ENCODE measurements around the gene CARD9. TPM values are rescaled to one million over a fixed set of nuclear protein-coding genes. Genes with fewer than 3 reads are reported as not detected.

The CARD9 gene
- total RNA-seq, 1 experiment from 2014 or later: 2.9 TPM

DNA sequence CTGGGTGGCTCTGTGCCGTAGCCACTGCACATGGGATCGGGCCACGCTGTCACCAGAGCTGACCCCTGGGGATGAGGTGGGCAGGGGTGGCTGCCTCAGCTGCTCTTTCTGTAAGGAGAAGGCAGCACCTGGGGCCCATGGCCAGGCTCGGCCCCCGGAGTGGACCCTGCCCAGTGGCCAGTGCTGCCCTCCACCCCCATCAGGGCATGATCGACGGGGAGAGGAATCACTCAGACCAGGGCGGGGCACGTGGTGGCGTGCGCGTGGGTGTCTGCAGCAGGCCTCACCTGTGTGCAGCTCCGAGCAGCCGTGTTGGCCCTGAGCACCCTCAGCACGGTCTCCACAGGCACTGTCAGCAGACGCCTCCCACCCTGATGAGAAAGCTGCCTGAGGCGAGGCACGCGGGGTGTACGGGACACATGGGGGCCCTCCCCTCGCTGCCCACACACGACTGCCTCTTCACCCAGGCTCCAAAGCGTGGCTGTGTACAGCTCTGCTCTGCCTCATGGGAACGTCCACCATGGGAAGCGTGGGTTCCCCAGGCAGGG lies 8.6 kb upstream of the CARD9 start:
- Histone ChIP-seq H3K27ac (ENCODE audit: low read length) (no peak overlapping the region), H3K4me2 (ENCODE audit: low read depth, low read length, poor library complexity, severe bottlenecking) (no peak overlapping the region), H3K9me2 (replicated peaks; ENCODE audit: insufficient read depth, low read length) (no peaks in the 10 kb centered on the region), H3K79me2 (ENCODE audit: low read length) (no peaks in the 10 kb centered on the region), H4K20me1 (ENCODE audit: insufficient read depth, low read depth, low read length) (0 out of 2 replicates have a peak, but pooled peaks cover 5% of the 10 kb centered on the region), H3K9me3 (ENCODE audit: low read length) (no peaks in the 10 kb centered on the region), H2AFZ (ENCODE audit: low read length) (no peak overlapping the region), H3K27me3 (ENCODE audit: low read length) (no peaks in the 10 kb centered on the region), H3K9ac (ENCODE audit: low read length) (no peak overlapping the region), H3K4me1 (ENCODE audit: low read length) (no peaks in the 10 kb centered on the region), H3K4me3 (ENCODE audit: low read length) (no peak overlapping the region), H3K36me3 (ENCODE audit: insufficient read depth, low read length) (peaks cover 9% of the 10 kb centered on the region; the same call in 1 of the 2 replicates)
- DNase-seq: no peak

DNA sequence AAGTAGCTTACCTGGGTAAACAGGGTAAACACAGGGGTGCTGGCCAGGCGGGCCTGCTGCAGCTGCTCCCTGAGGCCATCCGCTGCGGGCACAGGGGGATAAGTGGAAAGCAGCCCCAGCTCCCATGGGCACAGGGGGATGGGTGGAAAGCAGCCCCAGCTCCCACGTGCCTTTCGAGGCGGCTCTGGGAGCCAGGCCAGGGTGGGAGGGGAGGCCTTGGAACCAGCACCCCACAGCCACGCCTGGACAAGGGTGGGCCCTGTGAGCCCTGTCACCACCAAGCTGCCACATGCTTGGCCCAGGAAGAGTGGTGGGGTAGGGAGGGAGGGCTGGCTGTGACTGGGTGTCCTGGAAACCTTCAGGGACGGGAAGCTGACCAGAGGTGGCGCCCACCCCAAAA lies 7.8 kb upstream of the CARD9 start:
- Histone ChIP-seq H2AFZ (ENCODE audit: low read length) (no peak overlapping the region), H3K4me3 (ENCODE audit: low read length) (no peak overlapping the region), H3K9me3 (ENCODE audit: low read length) (no peaks in the 10 kb centered on the region), H3K9me2 (replicated peaks; ENCODE audit: insufficient read depth, low read length) (no peaks in the 10 kb centered on the region), H3K4me2 (ENCODE audit: low read depth, low read length, poor library complexity, severe bottlenecking) (no peak overlapping the region), H3K27me3 (ENCODE audit: low read length) (no peaks in the 10 kb centered on the region), H4K20me1 (ENCODE audit: insufficient read depth, low read depth, low read length) (0 out of 2 replicates have a peak, but pooled peaks cover 5% of the 10 kb centered on the region), H3K4me1 (ENCODE audit: low read length) (no peaks in the 10 kb centered on the region), H3K79me2 (ENCODE audit: low read length) (no peaks in the 10 kb centered on the region), H3K27ac (ENCODE audit: low read length) (no peak overlapping the region), H3K9ac (ENCODE audit: low read length) (no peak overlapping the region), H3K36me3 (ENCODE audit: insufficient read depth, low read length) (peaks cover 9% of the 10 kb centered on the region; the same call in 1 of the 2 replicates)
- no peak for DNase-seq

DNA sequence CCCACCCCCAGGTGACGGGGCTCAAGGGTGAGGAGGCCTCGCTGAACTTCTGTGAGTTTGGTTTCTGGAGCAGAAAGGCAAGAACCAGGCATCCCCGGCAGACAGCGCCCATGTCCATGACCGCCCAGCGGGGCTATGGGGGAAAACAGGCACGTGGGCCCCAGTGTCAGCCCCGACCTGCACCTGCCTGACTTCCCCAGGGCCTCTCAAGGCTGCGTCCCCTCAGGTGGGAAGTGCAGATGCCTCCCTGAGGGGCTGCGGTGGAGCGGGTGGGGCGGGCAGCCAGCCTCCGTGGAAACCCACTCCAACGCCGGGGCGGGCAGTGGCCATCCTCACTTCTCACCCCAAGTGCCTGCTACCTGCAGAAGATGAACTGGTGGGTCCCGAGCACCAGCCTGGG lies 6.9 kb upstream of the CARD9 start:
- H3K9me3 ChIP-seq (ENCODE audit: low read length): no peaks in the 10 kb centered on the region
- no peaks in the 10 kb centered on the region for H4K20me1 ChIP-seq (ENCODE audit: insufficient read depth, low read depth, low read length)
- no peaks in the 10 kb centered on the region for H3K4me1 ChIP-seq (ENCODE audit: low read length)
- no peak overlapping the region for H3K4me2 ChIP-seq (ENCODE audit: low read depth, low read length, poor library complexity, severe bottlenecking)
- no peak overlapping the region for H3K27ac ChIP-seq (ENCODE audit: low read length)
- no peaks in the 10 kb centered on the region for H3K27me3 ChIP-seq (ENCODE audit: low read length)
- no peaks in the 10 kb centered on the region for H3K79me2 ChIP-seq (ENCODE audit: low read length)
- H2AFZ ChIP-seq (ENCODE audit: low read length): no peak overlapping the region
- no peak for DNase-seq
- H3K9me2 ChIP-seq (replicated peaks; ENCODE audit: insufficient read depth, low read length): no peaks in the 10 kb centered on the region
- no peak overlapping the region for H3K9ac ChIP-seq (ENCODE audit: low read length)
- peaks cover 4% of the 10 kb centered on the region; the same call in 1 of the 2 replicates for H3K36me3 ChIP-seq (ENCODE audit: insufficient read depth, low read length)
- H3K4me3 ChIP-seq (ENCODE audit: low read length): no peak overlapping the region

DNA sequence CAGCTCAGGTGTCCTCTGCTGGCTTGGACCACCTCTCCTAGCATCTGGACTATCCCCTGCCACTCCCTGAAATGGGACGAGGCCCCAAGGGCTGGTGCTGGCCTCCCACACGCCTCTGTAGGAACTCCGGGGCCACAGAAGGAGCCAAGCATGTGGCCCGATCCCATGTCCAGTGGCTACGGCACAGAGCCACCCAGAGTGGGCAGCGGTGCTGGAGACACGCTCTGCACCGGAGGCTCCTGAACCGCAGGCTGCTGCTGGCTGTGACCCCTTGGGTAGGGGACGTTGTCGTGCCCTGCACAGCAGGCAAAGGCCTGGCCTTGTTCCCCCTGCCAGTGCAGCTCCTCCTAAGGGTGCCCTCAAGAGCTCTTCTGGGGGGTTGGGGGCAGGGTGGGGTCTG lies 6.4 kb upstream of the CARD9 start:
- Histone ChIP-seq H3K79me2 (ENCODE audit: low read length) (no peaks in the 10 kb centered on the region), H2AFZ (ENCODE audit: low read length) (no peak overlapping the region), H3K9ac (ENCODE audit: low read length) (no peak overlapping the region), H3K27ac (ENCODE audit: low read length) (no peak overlapping the region), H3K27me3 (ENCODE audit: low read length) (no peaks in the 10 kb centered on the region), H3K4me3 (ENCODE audit: low read length) (no peak overlapping the region), H3K9me3 (ENCODE audit: low read length) (no peaks in the 10 kb centered on the region), H3K9me2 (replicated peaks; ENCODE audit: insufficient read depth, low read length) (no peaks in the 10 kb centered on the region), H3K4me2 (ENCODE audit: low read depth, low read length, poor library complexity, severe bottlenecking) (no peak overlapping the region), H3K4me1 (ENCODE audit: low read length) (no peaks in the 10 kb centered on the region), H3K36me3 (ENCODE audit: insufficient read depth, low read length) (peaks cover 4% of the 10 kb centered on the region; the same call in 1 of the 2 replicates), H4K20me1 (ENCODE audit: insufficient read depth, low read depth, low read length) (no peaks in the 10 kb centered on the region)
- DNase-seq: no peak

DNA sequence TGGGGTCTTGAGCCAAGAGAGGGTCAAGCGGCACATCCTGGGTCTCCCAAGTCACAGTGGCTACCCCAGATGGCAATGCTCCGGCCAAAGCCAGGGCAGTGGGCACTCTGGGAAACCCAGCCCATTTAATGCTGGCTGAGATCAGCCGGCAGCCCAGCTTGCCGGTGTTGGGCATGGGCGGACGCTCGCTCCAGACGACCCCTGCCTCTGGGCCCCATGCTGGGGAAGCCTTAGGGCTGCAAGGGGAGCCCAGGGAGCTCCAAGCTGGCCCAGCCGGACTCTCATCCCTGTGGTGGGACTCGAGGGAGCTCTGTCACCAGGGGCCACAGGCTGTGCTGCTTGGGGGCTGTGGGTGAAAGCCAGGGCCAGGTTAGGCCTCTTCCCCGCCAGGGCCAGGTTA lies 5.9 kb upstream of the CARD9 start:
- no peak overlapping the region for H3K4me3 ChIP-seq (ENCODE audit: low read length)
- H4K20me1 ChIP-seq (ENCODE audit: insufficient read depth, low read depth, low read length): no peaks in the 10 kb centered on the region
- no peak overlapping the region for H3K4me2 ChIP-seq (ENCODE audit: low read depth, low read length, poor library complexity, severe bottlenecking)
- H3K79me2 ChIP-seq (ENCODE audit: low read length): no peaks in the 10 kb centered on the region
- DNase-seq: no peak
- H2AFZ ChIP-seq (ENCODE audit: low read length): no peak overlapping the region
- H3K36me3 ChIP-seq (ENCODE audit: insufficient read depth, low read length): no peaks in the 10 kb centered on the region; the same call in 1 of the 2 replicates
- no peak overlapping the region for H3K27ac ChIP-seq (ENCODE audit: low read length)
- no peaks in the 10 kb centered on the region for H3K27me3 ChIP-seq (ENCODE audit: low read length)
- H3K9ac ChIP-seq (ENCODE audit: low read length): no peak overlapping the region
- H3K9me3 ChIP-seq (ENCODE audit: low read length): no peaks in the 10 kb centered on the region
- no peaks in the 10 kb centered on the region for H3K9me2 ChIP-seq (replicated peaks; ENCODE audit: insufficient read depth, low read length)
- H3K4me1 ChIP-seq (ENCODE audit: low read length): no peaks in the 10 kb centered on the region

DNA sequence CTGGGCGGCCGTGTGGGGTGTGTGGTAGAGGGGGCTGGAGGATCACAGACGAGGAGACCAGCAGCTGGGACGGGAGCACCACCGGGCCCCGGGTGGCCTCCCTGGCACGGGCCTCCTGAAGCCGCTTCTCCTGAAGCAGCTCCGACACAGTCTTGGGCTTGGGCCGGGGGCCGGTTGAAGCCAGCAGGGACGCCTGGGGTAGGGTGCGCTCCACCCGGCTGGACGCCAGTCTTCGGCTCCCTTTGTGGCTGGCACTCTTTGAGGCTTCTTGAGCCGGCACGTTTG lies 5.5 kb upstream of the CARD9 start:
- no peak overlapping the region for H3K9ac ChIP-seq (ENCODE audit: low read length)
- no peaks in the 10 kb centered on the region for H3K36me3 ChIP-seq (ENCODE audit: insufficient read depth, low read length)
- H3K79me2 ChIP-seq (ENCODE audit: low read length): no peaks in the 10 kb centered on the region
- H3K4me1 ChIP-seq (ENCODE audit: low read length): no peaks in the 10 kb centered on the region
- no peak overlapping the region for H2AFZ ChIP-seq (ENCODE audit: low read length)
- no peak overlapping the region for H3K4me2 ChIP-seq (ENCODE audit: low read depth, low read length, poor library complexity, severe bottlenecking)
- H3K9me3 ChIP-seq (ENCODE audit: low read length): no peaks in the 10 kb centered on the region
- H3K9me2 ChIP-seq (replicated peaks; ENCODE audit: insufficient read depth, low read length): no peaks in the 10 kb centered on the region
- H3K27ac ChIP-seq (ENCODE audit: low read length): no peak overlapping the region
- H3K27me3 ChIP-seq (ENCODE audit: low read length): no peaks in the 10 kb centered on the region
- H3K4me3 ChIP-seq (ENCODE audit: low read length): no peak overlapping the region
- H4K20me1 ChIP-seq (ENCODE audit: insufficient read depth, low read depth, low read length): no peaks in the 10 kb centered on the region
- no peak for DNase-seq

DNA sequence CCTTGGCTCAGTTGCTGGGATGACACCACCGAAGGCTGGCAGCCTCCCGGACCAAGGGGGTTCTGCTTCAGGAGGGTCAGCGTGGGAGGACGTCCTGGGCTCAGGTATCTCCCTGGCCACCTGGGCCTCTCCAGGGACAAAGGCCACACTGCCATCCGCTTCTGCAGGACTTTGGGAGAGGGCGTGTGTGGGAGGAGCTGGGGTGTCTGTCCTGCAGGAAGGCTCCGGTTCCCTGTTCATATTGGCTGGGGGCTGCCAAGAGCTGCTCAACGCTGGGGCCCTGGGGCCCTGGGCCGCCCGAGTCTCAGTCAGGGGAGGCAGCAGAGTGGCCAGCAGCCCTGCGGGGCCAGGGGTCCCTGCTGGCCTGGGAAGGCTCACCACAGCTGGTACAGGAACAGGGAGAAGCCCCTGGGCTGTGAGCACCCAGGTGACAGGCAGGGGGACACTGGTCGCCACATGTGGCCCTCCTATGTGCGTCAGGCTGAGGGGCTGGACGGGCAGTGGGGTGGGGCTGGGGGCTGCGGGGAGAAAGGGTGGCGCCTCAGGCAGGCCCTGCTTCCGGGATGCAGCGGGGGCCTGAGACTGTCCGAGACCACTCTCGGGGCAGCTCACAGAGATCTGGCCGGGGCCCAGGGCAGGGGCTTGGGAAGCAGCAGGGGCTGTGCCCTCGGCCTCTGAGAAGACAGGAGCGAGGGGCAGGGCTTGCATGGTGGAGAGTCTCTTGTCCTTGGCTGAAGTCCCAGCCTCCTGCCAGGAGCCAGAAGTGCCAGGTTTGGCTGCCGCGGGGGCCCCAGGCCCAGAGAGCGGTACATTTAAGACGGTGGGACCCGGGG lies 4.9 kb upstream of the CARD9 start:
- Histone ChIP-seq H3K9me2 (replicated peaks; ENCODE audit: insufficient read depth, low read length) (no peaks in the 10 kb centered on the region), H3K9ac (ENCODE audit: low read length) (no peak overlapping the region), H4K20me1 (ENCODE audit: insufficient read depth, low read depth, low read length) (no peaks in the 10 kb centered on the region), H3K4me1 (ENCODE audit: low read length) (no peaks in the 10 kb centered on the region), H3K9me3 (ENCODE audit: low read length) (no peaks in the 10 kb centered on the region), H3K27ac (ENCODE audit: low read length) (no peak overlapping the region), H2AFZ (ENCODE audit: low read length) (no peak overlapping the region), H3K27me3 (ENCODE audit: low read length) (no peaks in the 10 kb centered on the region), H3K79me2 (ENCODE audit: low read length) (no peaks in the 10 kb centered on the region), H3K36me3 (ENCODE audit: insufficient read depth, low read length) (no peaks in the 10 kb centered on the region), H3K4me3 (ENCODE audit: low read length) (no peak overlapping the region), H3K4me2 (ENCODE audit: low read depth, low read length, poor library complexity, severe bottlenecking) (no peak overlapping the region)
- DNase-seq: no peak

DNA sequence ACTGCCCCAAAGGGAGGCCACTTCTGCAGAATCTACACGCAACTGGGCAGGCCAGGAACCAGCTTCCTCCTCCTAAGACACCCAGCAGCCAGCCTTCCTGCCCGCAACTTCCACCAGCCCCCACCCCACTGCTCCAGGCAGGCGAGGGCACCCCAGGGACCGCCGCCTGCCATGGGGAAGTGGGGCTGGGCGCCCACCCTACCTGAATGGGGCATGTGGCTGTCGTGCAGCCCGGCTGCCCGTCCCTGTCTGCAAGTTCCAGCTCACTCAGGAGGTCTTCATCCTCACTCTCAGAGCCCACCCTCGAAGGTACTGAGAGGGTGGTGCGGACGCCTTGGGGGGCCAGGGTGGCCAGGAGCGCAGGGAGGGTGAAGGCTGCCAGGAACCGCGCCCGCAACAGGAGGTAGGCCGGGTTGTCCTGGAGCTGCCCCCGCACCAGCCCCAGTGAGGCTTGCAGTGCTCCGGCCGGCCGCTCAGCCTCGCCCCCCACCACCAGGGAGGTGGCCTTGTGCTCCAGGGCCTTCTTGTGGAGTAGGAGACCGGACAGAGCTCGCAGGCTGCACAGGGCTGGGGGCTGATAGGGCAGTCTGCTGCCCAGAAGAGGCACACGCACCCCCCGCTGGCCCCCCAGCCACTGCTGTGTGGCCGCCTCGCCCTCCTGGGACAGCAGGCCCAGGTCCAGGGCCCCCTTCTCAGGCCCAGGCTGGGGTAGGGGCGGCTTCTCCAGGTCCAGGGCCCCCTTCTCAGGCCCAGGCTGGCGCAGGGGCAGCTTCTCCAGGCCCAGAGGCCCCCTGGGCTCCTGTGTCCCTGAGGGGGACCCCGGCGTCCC lies 4.1 kb upstream of the CARD9 start:
- H3K36me3 ChIP-seq (ENCODE audit: insufficient read depth, low read length): no peaks in the 10 kb centered on the region
- no peaks in the 10 kb centered on the region for H3K79me2 ChIP-seq (ENCODE audit: low read length)
- no peaks in the 10 kb centered on the region for H3K9me3 ChIP-seq (ENCODE audit: low read length)
- DNase-seq: no peak
- H3K27ac ChIP-seq (ENCODE audit: low read length): no peak overlapping the region
- H3K4me2 ChIP-seq (ENCODE audit: low read depth, low read length, poor library complexity, severe bottlenecking): no peak overlapping the region
- H3K4me1 ChIP-seq (ENCODE audit: low read length): peaks cover 6% of the 10 kb centered on the region
- no peaks in the 10 kb centered on the region for H3K27me3 ChIP-seq (ENCODE audit: low read length)
- H3K9ac ChIP-seq (ENCODE audit: low read length): no peak overlapping the region
- H4K20me1 ChIP-seq (ENCODE audit: insufficient read depth, low read depth, low read length): no peaks in the 10 kb centered on the region
- no peak overlapping the region for H2AFZ ChIP-seq (ENCODE audit: low read length)
- no peak overlapping the region for H3K4me3 ChIP-seq (ENCODE audit: low read length)
- no peaks in the 10 kb centered on the region for H3K9me2 ChIP-seq (replicated peaks; ENCODE audit: insufficient read depth, low read length)
